HG02885 (cell line): Measurements from ENCODE around the gene ADAMTS17.

ENCODE experiments used
- ATAC-seq: cut with Tn5 transposase; IDR thresholded peaks from one replicate; pipeline ENCODE4 v1.9.1; 2021; ENCODE audit warnings: mild to moderate bottlenecking; ENCODE audit not compliant: unreplicated experiment, poor library complexity

The ADAMTS17 gene

DNA sequence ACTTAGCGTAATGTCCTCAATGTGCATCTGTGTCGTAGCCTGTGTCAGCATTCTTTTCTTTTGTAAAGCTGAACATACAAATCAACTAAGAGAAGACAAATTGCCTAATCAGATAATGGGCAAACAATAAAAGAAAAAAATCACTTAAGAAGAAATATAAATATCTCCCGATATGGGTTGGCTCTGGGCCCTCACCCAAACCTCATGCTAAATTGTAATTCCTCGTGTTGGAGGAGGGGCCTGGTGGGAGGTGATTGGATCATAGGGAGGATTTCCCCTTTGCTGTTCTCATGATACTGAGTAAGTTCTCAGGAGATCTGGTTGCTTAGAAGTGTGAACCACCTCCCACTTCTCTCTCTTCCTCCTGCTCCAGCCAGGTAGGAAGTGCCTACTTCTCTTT, 323.6 kb downstream of the ADAMTS17 start:
- ATAC-seq: no peak

DNA sequence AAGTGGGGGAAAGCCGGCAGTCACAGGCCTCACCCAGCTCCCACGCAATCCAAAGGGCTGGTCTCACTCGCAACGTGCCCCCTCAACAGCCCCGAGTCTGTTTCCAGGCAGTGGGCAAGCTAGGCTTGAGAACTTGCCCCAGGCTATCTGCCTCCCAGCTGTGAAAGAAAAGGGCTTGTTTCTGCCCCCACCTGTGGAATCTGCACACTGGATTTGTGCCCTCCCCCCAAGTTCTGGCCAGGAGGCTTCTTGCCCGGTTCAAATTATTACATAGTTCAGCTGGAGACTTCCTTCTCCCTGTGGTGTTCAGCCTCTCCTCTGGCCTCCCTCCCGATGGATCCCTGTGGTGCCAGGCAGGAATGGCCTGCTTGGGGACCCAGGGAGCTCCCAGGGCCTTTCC, 324.6 kb downstream of the ADAMTS17 start:
- no peak for ATAC-seq

DNA sequence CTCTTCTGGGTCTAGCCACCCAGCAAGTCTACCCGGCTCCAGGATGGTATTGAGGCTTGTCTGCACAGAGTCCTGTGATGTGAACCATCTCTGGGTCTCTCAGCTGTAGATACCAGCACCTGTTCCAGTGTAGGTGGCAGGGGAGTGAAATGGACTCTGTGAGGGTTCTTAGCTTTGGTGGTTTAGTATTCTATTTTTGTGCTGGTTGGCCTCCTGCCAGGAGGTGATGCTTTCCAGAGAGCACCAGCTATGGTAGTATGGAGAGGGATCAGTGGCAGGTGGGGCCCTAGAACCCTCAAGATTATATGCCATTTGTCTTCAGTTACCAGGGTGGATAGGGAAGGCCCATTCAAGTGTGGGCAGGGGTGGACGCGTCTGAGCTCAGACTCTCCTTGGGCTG, 325.1 kb downstream of the ADAMTS17 start:
- no peak for ATAC-seq

DNA sequence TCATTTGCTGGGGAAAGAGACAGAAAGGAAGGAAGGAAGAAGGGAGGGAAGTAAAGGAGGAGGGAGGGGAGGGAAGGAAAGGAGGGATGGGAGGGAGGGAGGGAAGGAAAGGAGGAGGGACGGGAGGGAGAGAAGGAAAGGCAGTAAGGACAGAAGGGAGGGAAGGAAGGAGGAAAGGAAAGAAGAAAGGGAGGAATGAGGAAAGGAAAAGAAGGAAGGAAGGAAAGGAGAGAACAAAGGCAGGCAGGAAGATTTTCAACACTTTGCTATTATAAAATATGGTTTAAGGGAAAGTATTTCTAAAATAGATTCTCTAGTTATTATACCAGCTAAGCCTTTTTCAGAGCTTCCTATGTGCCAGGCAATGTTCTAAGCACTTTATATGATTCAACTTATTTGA, 330.5 kb downstream of the ADAMTS17 start:
- no peak for ATAC-seq

DNA sequence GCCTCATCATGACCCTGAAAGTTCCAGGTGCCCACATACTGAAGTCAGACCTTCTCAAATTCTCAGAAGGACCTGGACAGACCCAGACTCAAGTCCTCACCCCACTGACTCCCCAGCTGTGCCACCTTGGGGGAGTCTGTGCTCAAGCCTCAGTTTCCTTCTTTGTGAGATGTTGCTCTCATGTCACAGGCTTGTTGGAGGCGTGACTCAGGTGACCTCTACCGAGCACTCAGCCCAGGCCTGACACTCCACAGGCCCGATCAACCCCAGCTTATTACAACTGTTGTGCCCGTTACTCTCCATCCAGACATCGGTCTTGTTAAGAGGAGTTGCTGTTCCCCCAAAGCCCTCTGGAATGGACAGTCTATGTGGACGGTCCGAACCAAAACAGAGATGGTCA, 332.4 kb downstream of the ADAMTS17 start:
- ATAC-seq: no peak

DNA sequence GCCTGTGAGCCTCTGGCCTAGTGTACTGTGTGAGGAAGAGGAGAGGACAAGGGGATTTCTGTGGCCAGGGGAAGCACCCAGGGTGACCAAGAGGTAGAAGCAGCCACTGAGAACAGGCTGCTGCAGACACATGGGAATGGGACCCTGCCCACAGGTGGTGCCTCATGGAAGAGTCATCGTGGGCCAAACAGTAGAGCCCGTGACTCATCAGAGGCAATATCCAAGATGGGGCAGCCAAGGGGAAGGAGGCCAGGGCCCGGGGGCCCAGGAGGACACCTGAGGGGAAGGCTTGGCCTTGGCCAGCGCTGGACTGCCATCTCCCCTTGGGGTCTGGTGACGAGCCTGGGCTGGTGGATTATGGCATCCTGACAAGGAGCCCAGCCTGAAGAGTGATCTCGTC, 333.5 kb downstream of the ADAMTS17 start:
- no peak for ATAC-seq

GRCh38 chr15:100007609-100008008, 334.2 kb downstream of the ADAMTS17 start:
- no peak for ATAC-seq

DNA sequence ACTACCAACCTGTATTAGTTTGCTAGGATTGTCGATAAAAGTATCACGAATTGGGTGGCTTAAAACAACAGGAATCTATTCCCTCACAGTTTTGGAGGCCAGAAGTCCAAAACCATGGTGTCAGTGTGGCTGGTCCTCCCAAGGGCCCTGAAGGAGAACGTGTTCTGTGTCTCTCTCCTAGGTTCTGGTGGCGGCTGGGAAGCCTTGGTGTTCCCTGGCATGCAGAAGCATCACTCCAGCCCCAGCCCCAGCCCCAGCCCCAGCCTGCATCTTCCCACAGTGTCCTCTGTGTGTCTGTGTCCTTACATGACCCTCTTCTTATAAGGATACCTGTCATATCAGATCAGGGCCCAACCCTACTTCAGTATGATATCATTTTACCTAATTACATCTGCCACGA, 336.1 kb downstream of the ADAMTS17 start:
- no peak for ATAC-seq

DNA sequence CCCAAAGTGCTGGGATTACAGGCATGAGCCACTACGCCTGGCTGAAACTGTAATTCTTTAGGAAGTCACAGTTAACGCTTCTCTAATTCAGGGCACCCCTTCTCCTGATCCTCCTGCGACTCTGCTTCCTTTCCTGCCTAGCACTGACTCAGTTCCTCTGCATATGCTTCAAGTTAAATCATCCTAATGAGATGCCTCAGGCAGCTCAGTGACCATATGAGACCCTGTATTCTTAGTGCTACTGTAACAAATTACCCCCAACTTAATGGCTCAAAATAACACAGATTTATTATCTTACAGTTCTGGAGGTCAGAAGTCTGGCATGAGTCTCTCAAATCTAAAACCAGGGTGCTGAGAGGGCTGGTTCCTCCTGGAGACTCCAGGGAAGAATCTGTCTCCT, 336.8 kb downstream of the ADAMTS17 start:
- ATAC-seq: no peak

DNA sequence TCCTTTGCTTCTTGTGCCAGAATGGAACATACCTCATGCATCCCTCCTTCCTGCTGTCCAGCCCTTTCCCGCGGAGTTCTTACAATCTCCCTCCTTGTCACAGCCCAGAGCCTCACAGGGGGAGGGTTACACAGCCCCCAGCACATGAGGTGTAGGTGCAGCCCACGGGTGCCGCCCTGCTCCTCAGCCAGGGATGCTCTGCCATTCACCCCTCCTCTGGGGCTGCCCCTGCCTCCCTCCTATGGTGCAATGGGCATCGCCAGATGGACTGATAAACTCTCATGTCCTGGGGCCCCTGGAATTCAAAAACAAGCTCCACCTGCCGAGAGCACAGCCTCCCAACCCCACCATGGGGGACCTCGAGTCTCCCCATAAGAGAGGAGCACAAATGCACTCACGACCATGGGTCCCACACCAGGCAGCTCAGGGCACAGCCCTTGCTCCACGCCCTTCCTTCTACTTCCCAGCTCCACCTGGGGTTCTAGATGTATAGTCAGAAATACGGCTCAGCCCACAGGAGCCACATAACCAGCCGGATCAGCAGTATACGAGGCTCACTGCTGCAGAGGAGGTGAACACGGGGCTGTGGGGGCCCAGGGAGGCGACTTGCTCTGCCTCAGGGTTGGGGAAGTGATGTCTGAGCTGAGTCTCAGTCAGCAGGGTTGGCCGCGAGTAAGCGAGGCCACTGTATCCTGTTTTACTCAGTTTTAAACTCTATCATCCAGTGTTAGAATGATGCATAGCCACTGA, 338.8 kb downstream of the ADAMTS17 start:
- ATAC-seq: no peak

DNA sequence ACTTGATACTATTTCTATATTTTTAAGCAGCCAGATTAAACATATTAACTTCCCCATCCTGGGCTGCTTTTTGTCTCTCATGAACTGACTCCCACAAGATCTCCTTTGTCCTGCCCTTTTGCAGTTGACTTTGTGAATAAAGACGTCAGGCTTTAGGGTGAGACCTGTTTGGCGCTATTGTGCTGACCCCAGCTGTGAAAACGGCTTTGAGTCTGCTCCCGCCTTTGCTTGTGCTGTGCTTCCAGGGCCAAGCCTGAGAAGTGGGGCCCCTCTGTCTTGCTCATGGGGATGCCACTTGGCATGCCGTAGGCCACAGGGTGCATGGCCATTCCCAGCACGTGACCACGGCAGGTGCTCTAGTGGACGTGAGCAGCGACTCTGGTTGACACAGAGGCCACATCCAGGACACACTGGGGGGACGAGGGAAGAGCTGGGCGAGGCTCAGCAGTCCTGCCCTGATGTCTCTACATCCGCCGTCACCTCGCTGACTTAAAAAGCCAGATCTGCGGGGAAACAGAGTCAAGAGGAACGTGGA, 339.6 kb downstream of the ADAMTS17 start:
- no peak for ATAC-seq

GRCh38 chr15:100001405-100001804, 340.4 kb downstream of the ADAMTS17 start:
- no peak for ATAC-seq

GRCh38 chr15:99999282-100000070, 342.3 kb downstream of the ADAMTS17 start:
- ATAC-seq: no peak

GRCh38 chr15:99998661-99999101, 343.1 kb downstream of the ADAMTS17 start:
- ATAC-seq: no peak

DNA sequence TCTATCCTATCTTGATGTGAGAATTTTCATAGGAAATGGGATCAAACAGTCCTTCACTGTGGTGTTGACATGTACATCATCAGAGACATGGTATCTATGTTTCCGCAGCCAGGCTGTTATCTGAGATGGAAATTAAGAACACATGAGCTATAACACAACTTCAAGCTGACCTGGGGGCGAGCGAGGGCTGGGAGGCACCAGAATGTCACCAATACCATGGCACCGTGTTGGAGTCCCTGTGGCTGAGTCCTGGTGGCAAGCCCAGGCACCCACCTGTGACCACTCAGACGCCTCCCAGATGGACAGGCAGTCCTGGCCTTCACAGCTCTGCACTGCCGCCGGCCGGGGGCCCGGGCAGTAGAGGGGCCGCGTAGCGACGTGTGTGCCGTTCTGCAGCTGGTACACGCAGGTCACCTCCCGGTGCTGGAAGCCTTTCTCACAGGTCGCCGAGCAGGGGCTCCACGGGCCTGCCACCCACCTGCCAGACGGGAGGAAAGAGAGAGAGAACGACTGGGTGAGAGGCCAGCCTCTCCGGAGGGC, 344.6 kb downstream of the ADAMTS17 start:
- ATAC-seq: no peak

DNA sequence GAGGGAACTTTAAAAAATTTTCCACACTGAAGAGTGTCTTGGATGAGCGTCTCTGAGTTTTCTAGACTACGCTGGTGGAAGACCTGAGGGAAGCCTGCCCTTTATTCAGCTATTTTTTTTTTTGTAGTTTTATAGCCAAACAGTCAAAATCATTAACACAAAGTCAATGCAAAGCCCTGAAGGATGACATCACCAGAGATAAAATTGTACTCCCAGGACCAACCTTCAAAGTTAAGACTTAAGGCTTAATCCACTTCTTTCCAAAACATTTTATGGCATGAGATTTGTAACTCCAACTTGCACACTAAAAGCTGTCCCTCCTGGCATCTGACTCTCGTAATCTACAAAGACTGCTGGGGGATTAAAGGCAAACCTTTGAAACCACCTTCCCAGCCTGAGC, 345.1 kb downstream of the ADAMTS17 start:
- ATAC-seq: no peak

- ATAC-seq: no peak
These were observed 346.2 kb downstream of the ADAMTS17 start for GRCh38 chr15:99995543-99995942.

GRCh38 chr15:99994849-99995248, 346.9 kb downstream of the ADAMTS17 start:
- ATAC-seq: no peak

- ATAC-seq: no peak
These were observed 348.1 kb downstream of the ADAMTS17 start for GRCh38 chr15:99993681-99994131.

- no peak for ATAC-seq
These were observed 348.5 kb downstream of the ADAMTS17 start for GRCh38 chr15:99993262-99993661.

DNA sequence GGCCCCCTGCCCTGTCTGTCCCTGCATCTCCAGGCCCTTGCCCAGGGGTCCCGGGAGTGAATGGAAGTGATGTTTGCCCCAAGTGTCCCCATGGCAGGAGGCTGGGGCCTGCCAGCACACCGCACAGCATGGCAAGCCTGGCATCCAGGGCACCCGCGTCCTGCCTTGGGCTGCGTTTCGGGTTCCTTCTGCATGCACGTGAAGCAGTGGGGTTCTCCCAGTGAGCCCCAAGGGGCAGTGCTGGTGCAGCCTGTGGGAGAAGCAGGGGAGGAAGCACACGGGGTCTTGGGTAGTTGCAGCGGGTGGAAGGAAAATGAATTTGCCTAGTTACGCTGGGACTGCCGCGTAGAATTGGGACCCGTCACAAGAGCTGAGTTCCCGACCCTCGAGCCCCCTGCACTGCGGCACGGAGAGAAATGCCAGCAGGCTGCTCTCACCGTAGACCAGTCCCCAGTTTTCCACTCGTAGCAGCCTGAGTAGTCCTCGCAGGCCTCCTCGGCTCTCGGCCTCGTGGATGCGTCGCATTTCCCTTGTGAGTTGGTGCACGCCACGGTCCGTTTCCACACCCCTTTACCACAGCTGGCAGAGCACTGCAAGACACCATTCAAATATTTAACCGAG, 349.1 kb downstream of the ADAMTS17 start:
- ATAC-seq: no peak
